Endothelial cell of hepatic sinusoid (primary cell): ENCODE measurements around the gene SULT1A4.
"Not testable (repeated sequence)": the region's sequence is repeated elsewhere in the genome, so short reads cannot be mapped to it uniquely, and the experiment has no call there.

Experiments
- in situ Hi-C: cut with HindIII; loops from 2 replicates; pipeline ENCODE4 v1.10.0; 2017; ENCODE audit warnings: low sequenced_read_pairs

The SULT1A4 gene

DNA sequence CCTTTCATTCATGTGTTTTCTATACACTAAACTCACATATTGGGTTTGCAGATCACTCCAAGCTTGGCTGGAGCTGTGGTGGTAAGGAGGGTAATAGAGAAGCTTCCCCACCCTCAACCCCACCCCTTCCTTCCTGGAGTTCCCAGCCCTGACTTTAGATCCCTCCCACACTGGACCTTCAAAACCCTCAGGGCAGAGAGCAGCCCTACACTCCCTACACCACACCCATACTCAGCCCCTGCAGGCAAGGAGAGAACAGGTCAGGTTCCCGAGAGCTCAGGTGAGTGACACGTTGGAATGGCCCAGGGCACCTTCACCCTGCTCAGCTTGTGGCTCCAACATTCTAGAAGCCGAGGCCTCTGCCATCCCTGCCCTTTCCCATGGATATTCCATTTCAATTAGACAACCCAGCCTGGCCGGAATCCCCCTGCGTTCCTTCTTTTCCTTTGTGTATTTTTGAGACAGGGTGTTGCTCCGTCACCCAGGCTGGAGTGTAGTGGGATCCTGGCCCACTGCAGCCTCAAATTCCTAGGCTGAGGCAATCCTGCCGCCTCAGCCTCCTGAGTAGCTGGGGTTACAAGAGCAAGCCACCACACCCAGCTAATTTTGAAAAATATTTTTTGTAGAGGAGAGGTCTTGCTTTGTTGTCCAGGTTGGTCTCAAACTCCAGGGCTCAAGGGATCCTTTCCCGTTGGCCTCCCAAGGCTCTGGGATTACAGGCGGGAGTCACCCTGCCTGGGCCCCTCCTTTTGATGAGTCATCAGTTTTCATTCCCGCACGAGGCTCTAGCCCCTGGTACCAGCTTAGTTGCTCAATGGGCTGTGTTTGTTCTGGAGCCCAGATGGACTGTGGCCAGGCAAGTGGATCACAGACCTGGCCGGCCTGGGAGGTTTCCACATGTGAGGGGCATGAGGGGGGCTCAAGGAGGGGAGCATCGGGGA is at the start of gene SULT1A4:
SULT1A4 (plus strand) TSS at position 208 of the 941 bp plus-strand sequence. CDS start 1,473 bp downstream, outside the sequence.
- in situ Hi-C loops: not testable (repeated sequence)

DNA sequence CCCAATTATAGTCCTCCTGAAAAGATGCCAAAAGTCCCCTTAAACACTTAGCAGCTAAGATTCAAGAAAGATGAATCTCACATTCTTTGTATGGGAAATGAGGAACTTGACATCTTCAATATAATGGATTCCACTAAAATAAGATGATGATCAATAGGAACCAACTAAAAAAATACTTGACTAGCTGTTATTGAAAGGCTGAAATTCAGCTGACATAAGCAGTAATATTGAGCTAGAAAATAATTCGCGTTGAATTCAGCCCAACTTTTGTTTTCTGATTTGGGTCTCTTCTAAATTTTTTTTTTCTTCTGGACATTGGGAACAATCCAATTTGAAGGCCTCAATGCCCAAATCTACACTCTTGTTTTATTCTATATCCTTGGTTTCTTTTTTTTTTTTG is 36.1 kb upstream of the SULT1A4 start:
- in situ Hi-C loops: not testable (repeated sequence)

DNA sequence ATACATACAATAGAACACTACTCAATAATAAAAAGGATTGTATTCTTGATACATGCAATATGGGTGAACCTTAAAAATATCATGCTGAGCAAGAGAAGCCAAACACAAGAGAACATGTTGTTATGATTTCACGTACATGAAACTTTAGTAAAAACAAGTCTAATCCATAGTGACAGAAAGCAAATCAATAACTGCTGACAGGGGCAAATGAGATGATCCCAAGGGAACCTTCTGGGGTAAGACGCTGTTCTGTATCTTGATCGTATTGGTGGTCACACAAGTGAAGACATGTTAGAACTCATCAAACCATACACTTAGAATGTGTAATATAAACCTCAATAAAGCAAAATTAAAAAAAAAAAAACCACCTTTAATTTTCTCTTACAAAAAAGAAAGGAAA is 34.3 kb upstream of the SULT1A4 start:
- in situ Hi-C loops: not testable (repeated sequence)

DNA sequence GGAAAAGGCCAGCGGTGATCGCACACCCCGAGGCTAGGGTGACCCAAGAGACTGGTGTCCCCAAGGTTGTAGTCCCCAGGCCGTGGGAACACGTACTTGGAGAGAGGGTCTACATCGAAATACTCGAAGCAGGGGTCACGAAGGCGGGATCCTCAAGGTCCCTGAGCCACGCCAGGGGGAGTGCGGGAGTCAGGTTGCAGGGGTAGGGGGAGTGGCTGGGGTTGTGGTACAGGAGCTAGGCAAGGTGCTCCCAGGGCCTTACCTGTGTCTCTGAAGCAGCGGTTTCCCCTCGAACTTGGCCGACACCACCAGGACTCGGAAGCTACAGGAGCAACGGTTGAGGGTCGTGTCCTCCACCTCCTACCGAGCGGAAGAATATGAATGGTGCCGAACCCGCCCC is 6.0 kb upstream of the SULT1A4 start:
- in situ Hi-C loops: not testable (repeated sequence)

DNA sequence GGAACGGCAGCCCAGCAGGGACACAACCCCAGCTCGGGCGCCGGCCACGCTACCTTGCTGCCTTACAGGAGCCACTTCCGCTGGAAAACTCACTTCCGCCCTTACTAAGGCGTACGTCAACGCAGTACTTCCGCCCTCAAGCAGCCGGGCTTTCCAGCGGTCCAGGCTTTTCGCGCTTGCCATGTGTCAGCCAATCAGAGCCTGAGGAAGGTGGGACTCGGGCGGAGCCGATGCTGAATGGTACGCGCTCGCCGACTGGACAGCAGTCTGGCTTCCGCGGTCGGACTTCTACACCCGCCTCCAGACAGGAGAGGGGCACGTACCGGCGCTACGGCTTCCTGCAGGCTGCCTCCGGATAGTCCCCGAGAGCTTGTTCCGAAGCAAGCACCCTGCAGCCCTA is 5.4 kb upstream of the SULT1A4 start, which contains the start of the genes BOLA2 and SLX1B:
BOLA2 (minus strand) TSS at position 83 of the 400 bp plus-strand sequence. CDS start 98 bp downstream, outside the sequence.
SLX1B (plus strand) TSS at position 265 of the 400 bp plus-strand sequence.
- in situ Hi-C loops: not testable (repeated sequence)

DNA sequence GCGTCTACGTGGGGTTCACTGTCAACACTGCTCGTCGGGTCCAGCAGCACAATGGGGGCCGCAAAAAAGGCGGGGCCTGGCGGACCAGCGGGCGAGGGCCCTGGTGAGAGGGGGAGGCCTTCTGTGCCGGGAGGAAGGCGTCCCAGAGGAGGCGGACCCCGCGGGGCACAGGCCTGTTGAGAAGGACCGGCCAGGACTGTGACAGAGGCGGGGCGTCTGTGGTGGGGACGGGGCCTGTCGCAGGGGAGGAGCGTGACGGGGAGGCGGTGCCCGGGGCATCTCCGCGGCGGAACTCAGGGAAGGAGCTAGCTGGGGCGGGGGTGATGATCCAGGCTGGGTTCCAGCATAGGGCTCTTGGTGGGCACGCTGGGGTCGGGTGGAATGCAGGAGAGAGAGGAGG is 4.9 kb upstream of the SULT1A4 start:
- in situ Hi-C loops: not testable (repeated sequence)

DNA sequence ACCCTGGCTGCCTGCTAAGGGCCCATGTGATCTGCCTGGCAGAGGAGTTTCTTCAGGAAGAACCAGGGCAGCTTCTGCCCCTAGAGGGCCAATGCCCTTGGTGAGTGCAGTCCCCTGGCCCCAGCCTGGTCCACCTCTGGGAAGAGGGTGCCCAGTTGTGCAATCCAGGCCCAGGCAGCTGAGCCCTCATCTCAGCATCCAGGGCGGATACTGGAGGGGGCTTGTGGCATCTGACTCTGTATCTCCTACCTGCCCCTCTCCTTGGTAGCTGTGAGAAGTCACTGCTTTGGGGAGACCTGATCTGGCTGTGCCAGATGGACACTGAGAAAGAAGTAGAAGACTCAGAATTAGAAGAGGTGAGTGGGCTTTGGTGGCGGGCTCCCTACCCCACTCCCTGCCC is 2.1 kb upstream of the SULT1A4 start:
- in situ Hi-C loops: not testable (repeated sequence)

DNA sequence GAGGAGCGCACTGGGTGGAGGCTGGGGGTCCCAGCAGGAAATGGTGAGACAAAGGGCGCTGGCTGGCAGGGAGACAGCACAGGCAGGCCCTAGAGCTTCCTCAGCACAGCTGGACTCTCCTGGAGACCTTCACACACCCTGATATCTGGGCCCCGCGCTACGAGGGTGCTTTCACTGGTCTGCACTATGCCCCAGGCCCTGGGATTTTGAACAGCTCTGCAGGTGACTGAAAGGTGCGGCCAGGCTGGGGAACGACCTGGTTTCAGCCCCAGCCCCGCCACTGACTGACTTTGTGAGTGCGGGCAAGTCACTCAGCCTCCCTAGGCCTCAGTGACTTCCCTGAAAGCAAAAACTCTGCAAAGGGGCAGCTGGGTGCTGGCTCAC is 926 bp downstream of the SULT1A4 start:
- in situ Hi-C loops: not testable (repeated sequence)

DNA sequence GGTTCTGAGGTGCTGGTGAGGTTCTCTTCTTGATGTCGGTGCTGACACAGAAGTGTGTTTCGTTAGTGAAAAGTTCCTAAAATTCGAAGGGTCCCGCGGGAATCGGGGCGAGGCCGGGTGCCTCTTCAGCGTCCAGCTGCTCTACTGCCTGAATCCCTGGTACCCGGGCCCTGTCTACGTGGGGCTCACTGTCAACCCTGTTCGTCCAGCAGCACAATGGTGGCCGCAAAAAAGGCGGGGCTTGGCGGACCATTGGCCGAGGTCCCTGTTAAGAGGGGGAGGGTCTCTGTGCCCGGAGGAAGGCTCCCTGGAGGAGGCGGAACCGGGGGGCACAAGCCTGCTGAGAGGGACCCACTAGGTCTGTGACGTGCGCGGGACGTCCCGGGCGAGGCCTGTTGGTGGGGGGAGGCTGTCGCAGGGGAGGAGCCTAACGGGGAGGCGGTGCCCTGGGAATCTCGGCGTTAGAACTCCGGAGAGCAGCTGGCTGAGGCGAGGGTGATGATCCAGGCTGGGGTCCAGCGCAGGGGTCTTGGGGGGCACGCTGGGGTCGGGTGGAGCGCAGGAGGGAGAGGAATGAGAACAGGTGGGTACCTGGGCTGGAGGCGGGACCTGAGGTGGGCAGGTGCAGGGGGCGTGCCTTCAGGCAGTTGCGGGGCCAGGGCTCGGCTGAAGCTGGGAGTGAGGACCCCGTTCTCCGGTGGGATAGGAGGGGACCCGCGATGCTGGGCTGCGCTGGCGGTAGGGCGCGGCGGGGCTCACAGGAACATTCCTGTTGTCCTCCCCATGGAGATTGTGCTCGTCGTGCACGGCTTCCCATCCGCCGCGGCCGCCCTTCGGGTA is 6.5 kb downstream of the SULT1A4 start:
- in situ Hi-C loops: not testable (repeated sequence)

DNA sequence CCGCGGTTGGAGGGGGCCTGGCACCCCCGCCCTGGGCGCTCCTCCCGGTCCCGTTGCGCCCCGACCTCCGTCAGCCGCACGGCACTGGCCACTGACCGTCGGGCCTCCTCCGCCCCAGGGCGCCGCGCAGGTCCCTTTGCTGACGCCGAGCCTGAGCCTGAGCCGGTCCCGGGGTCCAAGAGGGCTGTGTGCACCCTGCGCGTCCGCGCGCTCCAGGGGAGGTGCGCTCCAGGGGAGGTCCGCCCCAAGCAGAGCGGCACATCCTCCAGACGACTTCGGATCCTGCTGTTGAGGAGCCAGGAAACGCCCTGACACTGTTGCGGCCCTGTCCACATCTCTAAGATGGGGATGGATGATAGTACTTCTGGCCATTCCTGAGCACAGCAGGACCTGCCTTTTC is 7.2 kb downstream of the SULT1A4 start:
- in situ Hi-C loops: not testable (repeated sequence)

DNA sequence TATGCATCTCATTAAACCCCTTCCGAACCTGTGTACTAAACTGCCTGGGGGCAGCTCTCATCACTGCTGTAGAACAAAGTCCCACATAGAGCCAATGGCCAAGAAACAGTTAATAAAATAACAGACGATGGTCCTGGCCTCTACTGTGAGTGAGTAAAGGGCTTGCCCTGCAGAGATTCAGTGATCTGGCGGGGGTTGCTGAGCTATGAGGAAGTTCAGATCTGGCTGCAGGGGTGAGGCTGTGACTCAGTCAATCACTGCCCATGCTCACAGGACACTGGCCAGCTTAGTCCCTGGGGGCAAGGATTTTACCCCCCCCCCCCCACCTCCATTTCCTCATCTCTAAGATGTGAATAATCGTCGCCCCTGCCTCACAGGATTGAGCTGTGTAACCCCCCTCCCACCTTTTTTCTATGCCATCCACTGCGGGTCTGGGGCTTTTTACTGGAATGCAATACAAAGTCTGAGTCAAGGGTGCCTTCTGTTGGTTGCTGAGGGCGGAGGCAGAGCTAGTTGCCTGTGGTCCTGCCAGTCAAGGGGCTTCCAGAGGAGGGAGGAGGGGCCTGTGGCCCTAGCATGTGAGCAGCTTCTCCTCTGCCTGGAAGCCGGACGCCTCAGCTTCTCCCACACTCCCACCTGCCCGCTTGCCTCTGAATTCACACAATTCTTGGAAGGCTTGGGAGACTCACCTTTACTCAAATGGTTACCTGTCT is 8.1 kb downstream of the SULT1A4 start:
- in situ Hi-C loops: not testable (repeated sequence)

DNA sequence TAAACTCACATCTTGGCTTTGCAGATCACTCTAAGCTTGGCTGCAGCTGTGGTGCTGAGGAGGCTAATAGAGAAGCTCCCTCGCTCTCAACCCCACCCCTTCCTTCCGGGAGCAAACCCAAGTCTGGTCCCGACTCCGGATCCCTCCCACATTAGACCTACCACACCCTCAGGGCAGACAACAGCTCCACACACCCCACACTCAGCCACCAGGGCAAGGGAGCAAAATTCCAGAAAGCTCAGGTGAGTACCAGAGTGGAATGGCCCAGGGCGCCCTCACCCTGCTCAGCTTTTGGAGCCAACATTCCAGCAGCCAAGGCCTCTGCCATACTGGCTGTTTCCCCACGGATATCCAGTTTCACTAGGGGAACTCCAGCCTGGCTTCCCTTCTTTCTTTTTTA is 9.9 kb downstream of the SULT1A4 start:
- in situ Hi-C loops: not testable (repeated sequence)

DNA sequence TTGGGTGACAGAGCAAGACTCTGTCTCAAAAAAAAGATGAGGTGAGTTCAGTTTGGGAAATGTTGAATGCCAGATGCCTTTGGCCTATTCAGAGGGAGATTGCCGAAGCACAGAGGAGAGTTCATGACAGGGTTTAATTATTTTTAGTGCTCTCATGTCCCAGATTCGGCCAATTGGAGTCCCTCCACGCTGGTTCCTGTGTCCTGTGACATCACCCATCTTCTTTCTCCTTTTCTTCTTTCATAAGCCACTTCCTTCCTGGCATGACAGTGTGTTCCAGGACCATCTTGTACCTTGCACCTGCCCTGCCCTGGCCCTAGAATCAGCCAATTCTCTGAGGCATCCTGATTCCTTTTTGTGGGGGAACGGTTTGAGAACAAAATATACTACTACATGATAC is 12.4 kb downstream of the SULT1A4 start:
- in situ Hi-C loops: not testable (repeated sequence)

DNA sequence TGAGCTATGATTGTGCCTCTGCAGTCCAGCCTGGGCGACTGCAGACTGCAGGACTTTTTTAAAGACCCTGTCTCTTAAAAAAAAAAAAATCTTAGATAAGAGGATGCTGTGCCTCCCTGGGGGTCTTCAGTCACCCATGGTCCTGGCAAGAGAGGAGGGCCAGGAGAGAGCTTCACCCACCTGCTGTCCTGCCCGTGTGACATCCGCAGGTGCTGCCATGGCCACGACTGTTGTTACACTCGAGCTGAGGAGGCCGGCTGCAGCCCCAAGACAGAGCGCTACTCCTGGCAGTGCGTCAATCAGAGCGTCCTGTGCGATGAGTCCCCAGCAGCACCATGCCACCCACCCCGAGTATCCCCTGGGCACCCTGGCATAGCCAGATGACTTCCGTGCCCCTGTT is 22.6 kb downstream of the SULT1A4 start:
- in situ Hi-C loops: not testable (repeated sequence)

DNA sequence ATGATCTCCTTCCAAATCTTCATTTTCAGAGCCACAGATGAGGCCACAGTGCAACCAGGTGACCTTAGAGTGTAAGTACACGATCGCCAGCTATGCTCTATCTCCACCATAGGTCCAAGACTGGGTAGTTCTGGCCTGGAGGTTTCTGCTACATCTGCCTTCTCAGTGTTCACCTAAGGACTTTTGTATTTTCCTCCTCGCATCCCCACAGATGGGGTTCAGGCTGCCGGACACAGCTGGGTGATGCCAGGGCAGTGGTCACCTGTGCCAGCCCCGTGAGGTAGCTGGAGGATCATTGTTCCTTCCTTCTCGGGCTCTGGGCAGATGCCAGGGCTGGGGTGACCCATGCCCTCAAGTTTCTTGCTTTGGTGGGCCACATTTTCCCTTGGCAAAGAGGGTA is 46.6 kb downstream of the SULT1A4 start, which contains the start of gene NPIPB12:
NPIPB12 (minus strand) TSS at position 101 of the 400 bp plus-strand sequence.
- in situ Hi-C loops: not testable (repeated sequence)
